ENCODE data around the gene TAGAP. TPM values are rescaled to one million over a fixed set of nuclear protein-coding genes. Genes with fewer than 3 reads are reported as not detected.

TAGAP gene
- total RNA-seq, 1 experiment from 2014 or later: 0.22 TPM

GRCh38 chr6:159079367-159079766, 34.6 kb upstream of the TAGAP start:
- POLR2A ChIA-PET: no interaction called here
- no peak for ATAC-seq
- Mint-ChIP-seq H3K27ac (no peak overlapping the region), H3K27me3 (ENCODE audit: low read depth) (peaks cover 12% of the 10 kb centered on the region), H3K9me3 (no peaks in the 10 kb centered on the region), H3K4me1 (peaks cover 5% of the 10 kb centered on the region), H3K36me3 (no peaks in the 10 kb centered on the region), H3K4me3 (no peak overlapping the region)
- no peak for DNase-seq (ENCODE audit: low spot score)
- TF ChIP-seq E2F4 (CRISPR knock-in tag; IDR thresholded peaks at IDR 0.05; ENCODE audit: borderline replicate concordance, low read depth): no peak
- no peak for TF ChIP-seq E2F1 (CRISPR knock-in tag; IDR thresholded peaks at IDR 0.05)
- TF ChIP-seq AFF4 (CRISPR knock-in tag; IDR thresholded peaks at IDR 0.05; ENCODE audit: borderline replicate concordance): no peak
- TF ChIP-seq ARID4B (CRISPR knock-in tag; IDR thresholded peaks at IDR 0.05; ENCODE audit: borderline replicate concordance): no peak
- no peak for TF ChIP-seq ATF1 (CRISPR knock-in tag; IDR thresholded peaks at IDR 0.05)
- TF ChIP-seq RELA (CRISPR knock-in tag; IDR thresholded peaks at IDR 0.05; ENCODE audit: borderline replicate concordance): no peak
- no peak for TF ChIP-seq ATF3 (CRISPR knock-in tag; conservative IDR thresholded peaks at IDR 0.05)
- TF ChIP-seq SP1 (CRISPR knock-in tag; conservative IDR thresholded peaks at IDR 0.05): no peak
- TF ChIP-seq ATF6 (CRISPR knock-in tag; IDR thresholded peaks at IDR 0.05): no peak
- TF ChIP-seq NR2C2 (CRISPR knock-in tag; IDR thresholded peaks at IDR 0.05): no peak
- TF ChIP-seq NFATC4 (CRISPR knock-in tag; IDR thresholded peaks at IDR 0.05): no peak
- no peak for TF ChIP-seq JUN (CRISPR knock-in tag; IDR thresholded peaks at IDR 0.05)
- no peak for TF ChIP-seq ERG (CRISPR knock-in tag; IDR thresholded peaks at IDR 0.05)
- no peak for TF ChIP-seq ZSCAN18 (CRISPR knock-in tag; IDR thresholded peaks at IDR 0.05)
- no peak for TF ChIP-seq ZNF423 (CRISPR knock-in tag; IDR thresholded peaks at IDR 0.05)
- TF ChIP-seq NR3C1 (CRISPR knock-in tag; conservative IDR thresholded peaks at IDR 0.05; ENCODE audit: low read depth): no peak
- CTCF ChIA-PET: interaction anchor here (0.7 kb wide), 1 partner anchor 76 kb away, joined by 5 read pairs; no protein-coding TSS in a partner anchor

All from WTC11 (cell line).